HFF-Myc (cell line): Measurements from ENCODE around the gene PTPRA.

ENCODE experiments used
- DNase-seq: peaks from one replicate; pipeline ENCODE4 v3.0.0-alpha.2; 2011; ENCODE audit warnings: low read depth; ENCODE audit errors: extremely low read depth
- H3K4me3 ChIP-seq: replicated peaks from 2 replicates; pipeline ENCODE4 v1.5.1; 2011; ENCODE audit warnings: low read depth, mild to moderate bottlenecking, control low read depth, low read length
- TF ChIP-seq, protein P1 (sequence below): IDR thresholded peaks from 2 replicates; pipeline ENCODE4 v1.5.1; 2012; ENCODE audit warnings: mild to moderate bottlenecking, low read depth, low read length, control low read depth; ENCODE audit errors: missing control alignments

The PTPRA gene

GRCh38 chr20:2874456-2874855 lies 1.2 kb downstream of the PTPRA start:
- DNase-seq: no peak
- H3K4me3 ChIP-seq: peak overlapping the region; percentile 69
- TF ChIP-seq, protein P1, sequence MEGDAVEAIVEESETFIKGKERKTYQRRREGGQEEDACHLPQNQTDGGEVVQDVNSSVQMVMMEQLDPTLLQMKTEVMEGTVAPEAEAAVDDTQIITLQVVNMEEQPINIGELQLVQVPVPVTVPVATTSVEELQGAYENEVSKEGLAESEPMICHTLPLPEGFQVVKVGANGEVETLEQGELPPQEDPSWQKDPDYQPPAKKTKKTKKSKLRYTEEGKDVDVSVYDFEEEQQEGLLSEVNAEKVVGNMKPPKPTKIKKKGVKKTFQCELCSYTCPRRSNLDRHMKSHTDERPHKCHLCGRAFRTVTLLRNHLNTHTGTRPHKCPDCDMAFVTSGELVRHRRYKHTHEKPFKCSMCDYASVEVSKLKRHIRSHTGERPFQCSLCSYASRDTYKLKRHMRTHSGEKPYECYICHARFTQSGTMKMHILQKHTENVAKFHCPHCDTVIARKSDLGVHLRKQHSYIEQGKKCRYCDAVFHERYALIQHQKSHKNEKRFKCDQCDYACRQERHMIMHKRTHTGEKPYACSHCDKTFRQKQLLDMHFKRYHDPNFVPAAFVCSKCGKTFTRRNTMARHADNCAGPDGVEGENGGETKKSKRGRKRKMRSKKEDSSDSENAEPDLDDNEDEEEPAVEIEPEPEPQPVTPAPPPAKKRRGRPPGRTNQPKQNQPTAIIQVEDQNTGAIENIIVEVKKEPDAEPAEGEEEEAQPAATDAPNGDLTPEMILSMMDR: no peak

- DNase-seq: no peak
- H3K4me3 ChIP-seq: no peak overlapping the region
- TF ChIP-seq, protein P1: no peak
Measured at GRCh38 chr20:2875690-2876203, 2.5 kb downstream of the PTPRA start.

- no peak overlapping the region for H3K4me3 ChIP-seq
- no peak for DNase-seq
- TF ChIP-seq, protein P1: no peak
Measured at GRCh38 chr20:2878515-2878914, 5.2 kb downstream of the PTPRA start.

GRCh38 chr20:2879146-2879545 lies 5.9 kb downstream of the PTPRA start:
- TF ChIP-seq, protein P1: no peak
- no peak overlapping the region for H3K4me3 ChIP-seq
- DNase-seq: peak; percentile 83

DNA sequence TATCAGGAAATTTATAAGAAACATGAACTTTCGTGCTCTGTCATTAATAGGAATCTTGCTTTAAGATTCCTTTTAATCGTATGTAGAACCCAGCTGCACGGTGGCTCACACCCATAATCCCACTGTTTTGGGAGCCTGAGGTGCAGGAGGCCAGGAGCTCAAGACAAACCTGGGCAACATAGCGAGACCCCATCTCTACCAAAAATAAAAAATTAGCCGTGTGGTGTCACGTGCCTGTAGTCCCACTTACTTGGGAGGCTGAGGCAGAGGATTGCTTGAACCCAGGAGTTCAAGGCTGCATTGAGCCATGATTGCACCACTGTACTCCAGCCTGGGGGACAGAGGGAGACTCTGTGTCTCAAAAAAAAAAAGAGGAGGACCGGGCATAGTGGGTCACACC lies 7.4 kb downstream of the PTPRA start:
- TF ChIP-seq, protein P1: no peak
- H3K4me3 ChIP-seq: no peak overlapping the region
- DNase-seq: no peak

- H3K4me3 ChIP-seq: no peak overlapping the region
- DNase-seq: no peak
- TF ChIP-seq, protein P1: no peak
Measured at GRCh38 chr20:2883726-2884637, 10.7 kb downstream of the PTPRA start.
